Neural progenitor cell (in vitro differentiated cells): ENCODE results near the gene JOSD2.

Experiments used
- CTCF ChIP-seq: fragments of 200-600 bp; sonication (generic); IDR thresholded peaks from 2 replicates; pipeline ENCODE4 v1.5.1; 2017; ENCODE audit warnings: antibody characterized with exemption, mild to moderate bottlenecking
- EZH2 ChIP-seq: fragments of 200-600 bp; sonication (generic); IDR thresholded peaks from 2 replicates; pipeline ENCODE4 v1.6.1; 2017; ENCODE audit warnings: antibody characterized with exemption, mild to moderate bottlenecking, moderate library complexity
- EZH2phosphoT487 ChIP-seq: fragments of 200-600 bp; sonication (generic); IDR thresholded peaks from 2 replicates; pipeline ENCODE4 v1.6.1; 2017; ENCODE audit warnings: antibody characterized with exemption

- peak; percentile 98 for TF ChIP-seq CTCF
- no peak for TF ChIP-seq EZH2
- TF ChIP-seq EZH2phosphoT487, result no peak
These were observed 45.5 kb upstream of the JOSD2 start for GRCh38 chr19:50556282-50557008.
